Glutamatergic neuron (in vitro differentiated cells): Measurements from ENCODE around the gene LIMD2. TPM values are rescaled to one million over a fixed set of nuclear protein-coding genes. Genes with fewer than 3 reads are reported as not detected.

Experiments used
- DNase-seq: peaks from one replicate; pipeline ENCODE4 v3.0.0; 2022
- H3K27ac Mint-ChIP-seq: one replicate; pipeline ENCODE4 v1.8.0; 2020; ENCODE audit warnings: mild to moderate bottlenecking, mixed read lengths, inconsistent platforms; ENCODE audit not compliant: unreplicated experiment
- H3K27me3 Mint-ChIP-seq: one replicate; pipeline ENCODE4 v1.8.0; 2020; ENCODE audit warnings: mild to moderate bottlenecking, moderate library complexity, mixed read lengths, inconsistent platforms; ENCODE audit not compliant: unreplicated experiment
- H3K36me3 Mint-ChIP-seq: one replicate; pipeline ENCODE4 v1.8.0; 2020; ENCODE audit warnings: mild to moderate bottlenecking, mixed read lengths, inconsistent platforms; ENCODE audit not compliant: unreplicated experiment
- H3K4me1 Mint-ChIP-seq: one replicate; pipeline ENCODE4 v1.8.0; 2020; ENCODE audit warnings: mild to moderate bottlenecking, low read depth, mixed read lengths, inconsistent platforms; ENCODE audit not compliant: unreplicated experiment
- H3K4me3 Mint-ChIP-seq: one replicate; pipeline ENCODE4 v1.8.0; 2020; ENCODE audit warnings: mild to moderate bottlenecking, mixed read lengths, inconsistent platforms; ENCODE audit not compliant: unreplicated experiment
- H3K9me3 Mint-ChIP-seq: one replicate; pipeline ENCODE4 v1.8.0; 2020; ENCODE audit warnings: mild to moderate bottlenecking, moderate library complexity, mixed read lengths, inconsistent platforms; ENCODE audit not compliant: unreplicated experiment
- total RNA-seq: library from RNA; stranded (reverse); fragmentation: NEBNext Ultra II Directional; extraction: Animal tissue kit (Norgen Biotek cat#: 25700); gene quantifications from one replicate; pipeline ENCODE4 v1.2.1, GENCODE V29; 2021; ENCODE audit not compliant: unreplicated experiment
- TF ChIP-seq, protein P1 (sequence below): fragments of 200-600 bp; sonication (generic); IDR thresholded peaks from one replicate; pipeline ENCODE4 v1.5.0; 2021; ENCODE audit not compliant: partially characterized antibody, unreplicated experiment

Gene LIMD2
- total RNA-seq, 1 donor from 2014 or later: 311 TPM

DNA sequence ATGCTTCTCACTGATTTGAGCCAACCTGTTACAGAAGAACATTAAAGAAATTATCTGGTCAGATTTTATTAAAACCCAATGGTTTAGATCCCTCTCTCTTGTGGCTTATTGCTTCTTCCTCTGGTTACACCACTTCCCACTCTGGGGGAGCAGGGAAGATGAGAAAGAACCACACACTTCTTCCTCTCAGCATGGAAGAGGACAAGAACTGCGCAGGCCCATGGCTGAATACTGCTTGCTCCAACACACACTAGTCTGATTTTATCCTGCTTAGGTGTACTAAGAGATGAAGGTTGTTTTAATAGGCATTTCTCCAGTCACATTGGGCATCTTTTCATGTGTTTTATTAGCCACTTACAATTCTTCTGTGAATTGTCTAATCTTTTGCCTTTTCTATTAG lies 50.1 kb downstream of the LIMD2 start:
- TF ChIP-seq, protein P1, sequence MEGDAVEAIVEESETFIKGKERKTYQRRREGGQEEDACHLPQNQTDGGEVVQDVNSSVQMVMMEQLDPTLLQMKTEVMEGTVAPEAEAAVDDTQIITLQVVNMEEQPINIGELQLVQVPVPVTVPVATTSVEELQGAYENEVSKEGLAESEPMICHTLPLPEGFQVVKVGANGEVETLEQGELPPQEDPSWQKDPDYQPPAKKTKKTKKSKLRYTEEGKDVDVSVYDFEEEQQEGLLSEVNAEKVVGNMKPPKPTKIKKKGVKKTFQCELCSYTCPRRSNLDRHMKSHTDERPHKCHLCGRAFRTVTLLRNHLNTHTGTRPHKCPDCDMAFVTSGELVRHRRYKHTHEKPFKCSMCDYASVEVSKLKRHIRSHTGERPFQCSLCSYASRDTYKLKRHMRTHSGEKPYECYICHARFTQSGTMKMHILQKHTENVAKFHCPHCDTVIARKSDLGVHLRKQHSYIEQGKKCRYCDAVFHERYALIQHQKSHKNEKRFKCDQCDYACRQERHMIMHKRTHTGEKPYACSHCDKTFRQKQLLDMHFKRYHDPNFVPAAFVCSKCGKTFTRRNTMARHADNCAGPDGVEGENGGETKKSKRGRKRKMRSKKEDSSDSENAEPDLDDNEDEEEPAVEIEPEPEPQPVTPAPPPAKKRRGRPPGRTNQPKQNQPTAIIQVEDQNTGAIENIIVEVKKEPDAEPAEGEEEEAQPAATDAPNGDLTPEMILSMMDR: no peak
- no peaks in the 10 kb centered on the region for H3K9me3 Mint-ChIP-seq
- no peak overlapping the region for H3K4me3 Mint-ChIP-seq
- H3K36me3 Mint-ChIP-seq: peaks cover 4% of the 10 kb centered on the region
- no peaks in the 10 kb centered on the region for H3K27me3 Mint-ChIP-seq
- DNase-seq: no peak
- H3K27ac Mint-ChIP-seq: no peak overlapping the region
- no peaks in the 10 kb centered on the region for H3K4me1 Mint-ChIP-seq

GRCh38 chr17:63647936-63648335 lies 52.0 kb downstream of the LIMD2 start:
- Mint-ChIP-seq H3K4me1 (no peaks in the 10 kb centered on the region), H3K36me3 (peaks cover 4% of the 10 kb centered on the region), H3K27ac (no peak overlapping the region), H3K4me3 (no peak overlapping the region), H3K27me3 (no peaks in the 10 kb centered on the region), H3K9me3 (no peaks in the 10 kb centered on the region)
- TF ChIP-seq, protein P1: no peak
- DNase-seq: no peak

- no peaks in the 10 kb centered on the region for H3K9me3 Mint-ChIP-seq
- no peaks in the 10 kb centered on the region for H3K27me3 Mint-ChIP-seq
- H3K27ac Mint-ChIP-seq: no peak overlapping the region
- TF ChIP-seq, protein P1: no peak
- H3K4me1 Mint-ChIP-seq: no peaks in the 10 kb centered on the region
- no peak for DNase-seq
- peaks cover 4% of the 10 kb centered on the region for H3K36me3 Mint-ChIP-seq
- H3K4me3 Mint-ChIP-seq: no peak overlapping the region
These were observed 52.7 kb downstream of the LIMD2 start for GRCh38 chr17:63647065-63647725.

- H3K27ac Mint-ChIP-seq: no peak overlapping the region
- no peaks in the 10 kb centered on the region for H3K4me1 Mint-ChIP-seq
- DNase-seq: no peak
- TF ChIP-seq, protein P1: no peak
- H3K9me3 Mint-ChIP-seq: no peaks in the 10 kb centered on the region
- no peak overlapping the region for H3K4me3 Mint-ChIP-seq
- H3K27me3 Mint-ChIP-seq: no peaks in the 10 kb centered on the region
- H3K36me3 Mint-ChIP-seq: peaks cover 4% of the 10 kb centered on the region
These were observed 53.5 kb downstream of the LIMD2 start for GRCh38 chr17:63646488-63646806.

Other genes starting within 250 kb of the LIMD2 start
- 3.7 TPM for gene ACE, start 223.1 kb downstream of the LIMD2 start, total RNA-seq
- 4.1 TPM for gene KCNH6, start 176.8 kb downstream of the LIMD2 start, total RNA-seq
- 137 TPM for gene DCAF7, start 149.6 kb downstream of the LIMD2 start, total RNA-seq
- 23.2 TPM for gene TACO1, start 99.2 kb downstream of the LIMD2 start, total RNA-seq
- 54.6 TPM for gene MAP3K3, start 77.7 kb downstream of the LIMD2 start, total RNA-seq
- 58.8 TPM for gene STRADA, start 41.7 kb upstream of the LIMD2 start, total RNA-seq
- 56.4 TPM for gene CCDC47, start 73.5 kb upstream of the LIMD2 start, total RNA-seq
- 181 TPM for gene DDX42, start 74.0 kb upstream of the LIMD2 start, total RNA-seq
- 133 TPM for gene PSMC5, start 127.3 kb upstream of the LIMD2 start, total RNA-seq
- gene FTSJ3, start 127.5 kb upstream of the LIMD2 start, total RNA-seq: 42.0 TPM
- 84.5 TPM for gene SMARCD2, start 142.6 kb upstream of the LIMD2 start, total RNA-seq
- 0.56 TPM for gene CSH2, start 173.6 kb upstream of the LIMD2 start, total RNA-seq
- not detected for gene GH2, start 181.8 kb upstream of the LIMD2 start, total RNA-seq
- not detected for gene CSH1, start 196.4 kb upstream of the LIMD2 start, total RNA-seq
- not detected for gene CSHL1, start 211.1 kb upstream of the LIMD2 start, total RNA-seq
- not detected for gene GH1, start 218.7 kb upstream of the LIMD2 start, total RNA-seq
- gene CD79B, start 232.2 kb upstream of the LIMD2 start, total RNA-seq: not detected